Right lobe of liver (tissue), 4 donors: ENCODE results near the gene ZBTB39.
"Not testable (repeated sequence)": the region's sequence is repeated elsewhere in the genome, so short reads cannot be mapped to it uniquely, and the experiment has no call there.

Source experiments
- POLR2A ChIP-seq: fragments of 450-650 bp; IDR thresholded peaks from one replicate; pipeline ENCODE4 v1.6.1; 2017; ENCODE audit warnings: antibody characterized with exemption, mild to moderate bottlenecking
- TF ChIP-seq, protein P1 (sequence below), 4 donors: fragments of 200-600 bp in 3 of 4; fragments of 450-650 bp in 1 of 4; IDR thresholded peaks; one replicate each; pipeline versions ENCODE4 v1.5.1 to v1.8.0; 2016 to 2022; ENCODE audit warnings: antibody characterized with exemption in 4 of 4, mild to moderate bottlenecking in 2 of 4
- donor health status: DM: no; HTN: no; CAD: no.
- donor health status: DM: no; HTN: no; CAD: no.
- donor health status: DM: no; HTN: yes; CAD: no.

DNA sequence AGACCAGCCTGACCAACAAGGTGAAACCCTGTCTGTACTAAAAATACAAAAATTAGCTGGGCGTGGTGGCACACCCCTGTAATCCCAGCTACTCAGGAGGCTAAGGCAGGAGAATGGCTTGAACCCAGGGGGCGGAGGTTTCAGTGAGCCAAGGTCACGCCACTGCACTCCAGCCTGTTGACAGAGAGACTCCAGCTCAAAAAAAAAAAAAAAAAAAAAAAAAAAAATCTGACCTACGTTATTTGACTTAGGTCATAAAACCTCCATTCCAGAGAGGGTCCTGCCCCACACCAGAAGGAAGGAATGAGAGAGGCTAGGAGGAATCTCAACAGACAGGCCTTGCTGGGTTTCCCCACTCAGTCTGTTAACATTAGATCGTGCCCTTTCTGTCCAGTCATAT lies 12.0 kb upstream of the ZBTB39 start:
- TF ChIP-seq, protein P1, sequence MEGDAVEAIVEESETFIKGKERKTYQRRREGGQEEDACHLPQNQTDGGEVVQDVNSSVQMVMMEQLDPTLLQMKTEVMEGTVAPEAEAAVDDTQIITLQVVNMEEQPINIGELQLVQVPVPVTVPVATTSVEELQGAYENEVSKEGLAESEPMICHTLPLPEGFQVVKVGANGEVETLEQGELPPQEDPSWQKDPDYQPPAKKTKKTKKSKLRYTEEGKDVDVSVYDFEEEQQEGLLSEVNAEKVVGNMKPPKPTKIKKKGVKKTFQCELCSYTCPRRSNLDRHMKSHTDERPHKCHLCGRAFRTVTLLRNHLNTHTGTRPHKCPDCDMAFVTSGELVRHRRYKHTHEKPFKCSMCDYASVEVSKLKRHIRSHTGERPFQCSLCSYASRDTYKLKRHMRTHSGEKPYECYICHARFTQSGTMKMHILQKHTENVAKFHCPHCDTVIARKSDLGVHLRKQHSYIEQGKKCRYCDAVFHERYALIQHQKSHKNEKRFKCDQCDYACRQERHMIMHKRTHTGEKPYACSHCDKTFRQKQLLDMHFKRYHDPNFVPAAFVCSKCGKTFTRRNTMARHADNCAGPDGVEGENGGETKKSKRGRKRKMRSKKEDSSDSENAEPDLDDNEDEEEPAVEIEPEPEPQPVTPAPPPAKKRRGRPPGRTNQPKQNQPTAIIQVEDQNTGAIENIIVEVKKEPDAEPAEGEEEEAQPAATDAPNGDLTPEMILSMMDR (IDR thresholded peaks at IDR 0.05) = not testable (repeated sequence)
- TF ChIP-seq POLR2A = not testable (repeated sequence)
